SJCRH30 (cell line): ENCODE results near the gene FAM217B. TPM values are rescaled to one million over a fixed set of nuclear protein-coding genes. Genes with fewer than 3 reads are reported as not detected.

ENCODE experiments used
- DNase-seq, 2 experiments: peaks; one replicate each; pipeline ENCODE4 v3.0.0-alpha.2; 2015 to 2020
- H3K27ac ChIP-seq: fragments of 250-450 bp; sonication (Bioruptor Pico); 2 replicates; pipeline ENCODE4 v1.5.1; 2020; ENCODE audit warnings: mild to moderate bottlenecking, moderate library complexity
- H3K27me3 ChIP-seq: fragments of 250-450 bp; sonication (Bioruptor Pico); 2 replicates; pipeline ENCODE4 v1.5.1; 2020; ENCODE audit warnings: mild to moderate bottlenecking, moderate library complexity
- H3K36me3 ChIP-seq: fragments of 250-450 bp; sonication (Bioruptor Pico); 2 replicates; pipeline ENCODE4 v1.5.1; 2020; ENCODE audit warnings: mild to moderate bottlenecking, moderate library complexity
- H3K4me1 ChIP-seq: fragments of 250-450 bp; sonication (Bioruptor Pico); 2 replicates; pipeline ENCODE4 v1.5.1; 2020; ENCODE audit warnings: mild to moderate bottlenecking, moderate library complexity
- H3K4me3 ChIP-seq: fragments of 250-450 bp; sonication (Bioruptor Pico); 2 replicates; pipeline ENCODE4 v1.5.1; 2020; ENCODE audit warnings: mild to moderate bottlenecking, moderate library complexity
- H3K9me3 ChIP-seq: fragments of 250-450 bp; sonication (Bioruptor Pico); replicated peaks from 2 replicates; pipeline ENCODE4 v1.5.1; 2020; ENCODE audit warnings: mild to moderate bottlenecking, moderate library complexity
- total RNA-seq: library from RNA; depleted of rRNA; stranded (reverse); fragments of >200 nt; shearing (Covaris generic); gene quantifications from 2 replicates; pipeline ENCODE4 v1.2.3, GENCODE V29; 2014; rRNA removed

FAM217B gene
- total RNA-seq = 24.2 and 24.7 TPM in 2 replicates

GRCh38 chr20:59940129-59940955, at the start of gene FAM217B, which contains the start of gene PPP1R3D:
TSS of gene FAM217B (plus strand) at chr20:59940389. CDS start at chr20:59943944, 3,555 bp downstream.
TSS of gene PPP1R3D (minus strand) at chr20:59940305. CDS start at chr20:59939931, 374 bp downstream.
- Histone ChIP-seq H3K4me1 (peaks cover 15% of the 10 kb centered on the region; the same call in 1 of the 2 replicates), H3K27me3 (no peaks in the 10 kb centered on the region), H3K4me3 (peak within 1 kb of the TSS; percentile 68), H3K36me3 (peaks cover 21% of the 10 kb centered on the region), H3K27ac (peak within 1 kb of the TSS; percentile 79), H3K9me3 (no peaks in the 10 kb centered on the region)
- peak; percentile 97 for DNase-seq

GRCh38 chr20:59891581-59891980, 48.6 kb upstream of the FAM217B start:
- H3K9me3 ChIP-seq = no peaks in the 10 kb centered on the region
- no peaks in the 10 kb centered on the region for H3K36me3 ChIP-seq
- 0 out of 2 replicates have a peak, but pooled peaks cover under 1% of the 10 kb centered on the region for H3K27me3 ChIP-seq
- DNase-seq = no peak
- no peaks in the 10 kb centered on the region for H3K4me1 ChIP-seq
- H3K27ac ChIP-seq = no peak overlapping the region
- H3K4me3 ChIP-seq = no peak overlapping the region

DNA sequence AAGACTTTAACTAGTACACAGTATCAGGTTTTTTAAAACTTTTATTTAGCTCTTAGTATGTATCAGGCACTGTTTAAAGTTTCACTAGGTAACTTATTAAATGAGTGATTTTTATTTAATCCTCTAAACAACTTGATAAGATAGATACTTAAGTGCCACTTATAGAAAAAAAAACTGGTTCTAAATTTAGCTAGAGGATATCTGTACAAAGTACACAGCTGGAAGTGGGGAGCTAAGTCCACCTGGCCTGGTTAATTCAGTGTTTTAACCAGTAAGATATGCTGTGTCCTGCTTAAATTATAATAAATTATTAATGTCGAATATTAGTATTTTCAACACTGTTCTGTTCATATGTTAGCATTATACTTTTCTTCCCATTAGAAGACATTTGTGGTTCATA, 44.3 kb upstream of the FAM217B start:
- no peaks in the 10 kb centered on the region for H3K36me3 ChIP-seq
- no peaks in the 10 kb centered on the region for H3K4me1 ChIP-seq
- no peaks in the 10 kb centered on the region for H3K9me3 ChIP-seq
- no peak overlapping the region for H3K27ac ChIP-seq
- H3K27me3 ChIP-seq = peaks cover 3% of the 10 kb centered on the region; the same call in 1 of the 2 replicates
- no peak for DNase-seq
- no peak overlapping the region for H3K4me3 ChIP-seq

DNA sequence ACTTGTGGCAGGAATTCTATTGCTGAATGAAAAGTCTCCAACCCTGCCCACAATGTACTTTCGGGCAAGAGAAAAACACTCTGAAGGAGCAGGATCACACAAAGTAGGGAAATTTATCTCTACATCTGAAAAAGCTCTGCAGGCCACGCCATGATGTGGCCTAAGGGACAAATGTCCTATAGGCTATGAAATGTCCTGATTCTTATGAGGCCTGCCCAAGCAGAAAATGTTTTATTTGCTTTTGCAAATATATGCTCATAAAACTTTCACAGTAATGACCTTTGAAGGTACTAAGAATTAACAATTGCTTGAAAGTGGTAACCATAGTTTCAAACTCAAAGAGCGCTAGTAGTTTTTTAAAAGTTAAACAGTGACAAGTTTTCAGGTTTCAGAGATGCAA, 37.7 kb upstream of the FAM217B start:
- Histone ChIP-seq H3K27me3 (no peaks in the 10 kb centered on the region), H3K27ac (no peak overlapping the region), H3K36me3 (no peaks in the 10 kb centered on the region), H3K9me3 (no peaks in the 10 kb centered on the region), H3K4me1 (peaks cover 8% of the 10 kb centered on the region), H3K4me3 (no peak overlapping the region)
- no peak for DNase-seq

- Histone ChIP-seq H3K36me3 (no peaks in the 10 kb centered on the region), H3K9me3 (no peaks in the 10 kb centered on the region), H3K27me3 (no peaks in the 10 kb centered on the region; the same call in 1 of the 2 replicates), H3K27ac (no peak overlapping the region), H3K4me1 (peaks cover 8% of the 10 kb centered on the region), H3K4me3 (no peak overlapping the region)
- DNase-seq = peak; percentile 33 to 69
Measured at GRCh38 chr20:59903621-59904020, 36.6 kb upstream of the FAM217B start.

DNA sequence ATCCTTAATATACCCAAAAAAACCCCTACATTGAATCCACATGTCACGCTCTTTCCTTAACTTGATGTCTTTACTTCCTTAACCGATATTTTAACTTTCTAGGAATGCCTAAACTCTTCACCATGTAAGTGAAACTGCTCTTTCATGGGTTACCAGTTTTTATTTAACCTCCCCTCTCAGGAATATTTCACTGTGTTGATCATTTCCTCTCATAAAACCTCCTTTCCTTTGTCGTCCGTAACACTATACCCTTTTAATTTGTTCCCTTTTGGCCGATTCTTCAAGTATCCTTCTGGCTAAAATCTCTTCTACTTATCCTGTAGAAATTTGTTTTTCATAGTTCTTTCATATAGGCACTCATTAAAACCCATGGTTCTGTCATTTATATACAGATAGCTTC, 31.3 kb upstream of the FAM217B start:
- H3K27ac ChIP-seq = no peak overlapping the region
- H3K27me3 ChIP-seq = peaks cover 5% of the 10 kb centered on the region; the same call in 1 of the 2 replicates
- H3K4me1 ChIP-seq = peaks cover 2% of the 10 kb centered on the region; the same call in 1 of the 2 replicates
- H3K9me3 ChIP-seq = no peaks in the 10 kb centered on the region
- H3K4me3 ChIP-seq = no peak overlapping the region
- H3K36me3 ChIP-seq = no peaks in the 10 kb centered on the region
- DNase-seq = no peak

DNA sequence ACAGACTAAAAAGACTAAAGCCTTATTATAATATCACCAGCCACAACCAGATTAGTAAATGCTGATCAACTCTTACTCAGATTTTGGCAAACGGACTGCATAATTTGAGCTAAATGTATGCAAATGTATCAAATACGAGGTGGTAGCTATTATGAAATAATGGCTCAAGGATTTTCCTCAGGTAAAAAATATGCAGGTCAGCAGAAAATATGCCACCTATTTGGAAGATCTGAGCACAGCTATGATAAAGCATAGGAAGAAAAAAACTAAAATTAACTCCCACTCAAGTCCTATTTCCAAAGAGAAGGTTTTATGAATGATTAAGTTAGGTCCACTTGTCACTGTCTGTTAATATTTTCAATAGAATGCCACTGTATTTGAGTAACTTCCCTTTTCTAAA, 29.1 kb upstream of the FAM217B start:
- no peak for DNase-seq
- no peak overlapping the region for H3K4me3 ChIP-seq

DNA sequence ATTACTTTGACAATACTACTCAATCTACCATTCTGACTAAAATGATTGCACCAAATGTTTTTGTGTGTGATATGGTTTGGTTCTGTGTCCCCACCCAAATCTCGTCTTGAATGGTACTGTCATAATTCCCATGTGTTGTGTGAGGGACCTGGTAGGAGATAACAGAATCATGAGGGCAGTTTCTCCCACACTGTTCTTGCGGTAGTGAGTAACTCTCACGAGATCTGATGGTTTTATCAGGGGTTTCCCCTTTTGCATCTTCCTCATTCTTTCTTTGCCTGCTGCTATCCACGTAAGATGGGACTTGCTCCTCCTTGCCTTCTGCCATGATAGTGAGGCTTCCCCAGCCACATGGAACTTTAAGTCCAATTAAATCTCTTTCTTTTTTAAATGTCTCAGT, 27.6 kb upstream of the FAM217B start:
- no peak overlapping the region for H3K27ac ChIP-seq
- H3K36me3 ChIP-seq = no peaks in the 10 kb centered on the region
- no peaks in the 10 kb centered on the region for H3K9me3 ChIP-seq
- peaks cover 8% of the 10 kb centered on the region; the same call in 1 of the 2 replicates for H3K27me3 ChIP-seq
- no peaks in the 10 kb centered on the region for H3K4me1 ChIP-seq
- no peak overlapping the region for H3K4me3 ChIP-seq
- DNase-seq = no peak

More for the DNA sequence above, 29.1 kb upstream of the FAM217B start:
- H3K27me3 ChIP-seq = peaks cover 8% of the 10 kb centered on the region; the same call in 1 of the 2 replicates
- H3K4me1 ChIP-seq = no peaks in the 10 kb centered on the region
- no peaks in the 10 kb centered on the region for H3K36me3 ChIP-seq
- H3K27ac ChIP-seq = no peak overlapping the region
- no peaks in the 10 kb centered on the region for H3K9me3 ChIP-seq

GRCh38 chr20:59920944-59921343, 19.2 kb upstream of the FAM217B start:
- DNase-seq = no peak
- Histone ChIP-seq H3K9me3 (no peaks in the 10 kb centered on the region), H3K27ac (no peak overlapping the region), H3K4me1 (no peaks in the 10 kb centered on the region), H3K36me3 (no peaks in the 10 kb centered on the region), H3K4me3 (no peak overlapping the region), H3K27me3 (no peaks in the 10 kb centered on the region)

GRCh38 chr20:59923514-59923913, 16.7 kb upstream of the FAM217B start:
- no peak for DNase-seq

DNA sequence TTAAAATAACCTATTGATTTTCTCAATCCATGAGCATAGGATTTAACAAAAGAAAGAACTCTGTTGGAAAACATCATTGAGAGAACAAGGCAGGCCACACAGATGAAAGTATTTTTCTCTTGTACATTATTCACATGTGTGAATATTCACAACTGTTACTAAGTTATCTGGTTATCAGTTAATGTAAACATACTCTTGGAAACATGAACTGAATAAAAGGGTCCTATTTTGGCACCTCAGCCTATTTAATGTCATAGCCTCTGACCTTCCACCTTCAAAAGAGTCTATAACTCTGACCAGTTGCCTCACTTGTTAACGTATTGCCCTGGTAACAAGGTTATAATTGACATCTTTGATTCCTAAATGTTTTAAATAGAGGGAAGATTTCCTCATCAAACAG, 14.8 kb upstream of the FAM217B start:
- Histone ChIP-seq H3K9me3 (no peaks in the 10 kb centered on the region), H3K36me3 (no peaks in the 10 kb centered on the region), H3K27ac (no peak overlapping the region), H3K4me3 (no peak overlapping the region), H3K27me3 (no peaks in the 10 kb centered on the region), H3K4me1 (no peaks in the 10 kb centered on the region)
- no peak for DNase-seq

More at GRCh38 chr20:59923514-59923913, 16.7 kb upstream of the FAM217B start:
- no peaks in the 10 kb centered on the region for H3K9me3 ChIP-seq
- no peaks in the 10 kb centered on the region for H3K4me1 ChIP-seq
- H3K27me3 ChIP-seq = no peaks in the 10 kb centered on the region
- H3K36me3 ChIP-seq = no peaks in the 10 kb centered on the region
- H3K27ac ChIP-seq = no peak overlapping the region
- no peak overlapping the region for H3K4me3 ChIP-seq

DNA sequence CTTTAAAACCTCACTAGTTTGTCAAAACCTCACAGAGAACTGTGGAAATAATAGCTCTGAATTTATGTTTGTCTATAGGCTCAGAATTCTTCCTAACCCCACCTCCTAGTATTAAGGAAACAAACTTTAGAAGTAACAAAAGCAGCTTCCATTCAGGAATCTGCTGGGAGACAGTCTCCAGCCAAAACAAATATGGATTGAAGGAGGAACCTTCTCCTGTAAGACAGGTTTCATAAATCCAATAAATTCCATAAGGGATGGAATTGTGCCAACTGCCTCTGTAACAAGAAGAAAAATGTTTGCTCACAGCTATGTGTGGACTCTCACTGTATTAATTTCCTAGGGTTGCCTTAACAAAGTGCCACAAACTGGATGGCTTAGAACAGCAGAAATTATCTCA, 14.3 kb upstream of the FAM217B start:
- no peak overlapping the region for H3K27ac ChIP-seq

GRCh38 chr20:59931511-59932312, 8.5 kb upstream of the FAM217B start:
- Histone ChIP-seq H3K36me3 (no peaks in the 10 kb centered on the region), H3K27ac (no peak overlapping the region), H3K9me3 (no peaks in the 10 kb centered on the region), H3K4me3 (no peak overlapping the region), H3K27me3 (no peaks in the 10 kb centered on the region), H3K4me1 (no peaks in the 10 kb centered on the region)
- DNase-seq = no peak

More for the DNA sequence above, 14.3 kb upstream of the FAM217B start:
- no peaks in the 10 kb centered on the region for H3K36me3 ChIP-seq
- H3K4me3 ChIP-seq = no peak overlapping the region
- no peaks in the 10 kb centered on the region for H3K27me3 ChIP-seq
- H3K9me3 ChIP-seq = no peaks in the 10 kb centered on the region
- H3K4me1 ChIP-seq = no peaks in the 10 kb centered on the region
- DNase-seq = peak in 1 of 2 experiments; percentile 29

- H3K9me3 ChIP-seq = no peaks in the 10 kb centered on the region
- H3K27ac ChIP-seq = no peak overlapping the region
- H3K4me1 ChIP-seq = 0 out of 2 replicates have a peak, but pooled peaks cover under 1% of the 10 kb centered on the region
- H3K27me3 ChIP-seq = no peaks in the 10 kb centered on the region
- H3K36me3 ChIP-seq = no peaks in the 10 kb centered on the region
- H3K4me3 ChIP-seq = no peak overlapping the region
- DNase-seq = no peak
Measured at GRCh38 chr20:59932616-59933295, 7.4 kb upstream of the FAM217B start.
